OCI-LY7 (cell line): Measurements from ENCODE around the gene DUSP6.

Source experiments
- EZH2phosphoT487 ChIP-seq: fragments of 200-600 bp; sonication (generic); IDR thresholded peaks from 2 replicates; pipeline ENCODE4 v1.6.1; 2018; ENCODE audit warnings: low read depth, borderline replicate concordance, mild to moderate bottlenecking, mixed run types, antibody characterized with exemption, low read length, moderate library complexity, mixed read lengths
- TF ChIP-seq, protein P1 (sequence below): fragments of 200-600 bp; sonication (generic); conservative IDR thresholded peaks from 2 replicates; pipeline ENCODE4 v1.5.1; 2014; ENCODE audit warnings: mild to moderate bottlenecking, antibody characterized with exemption, low read length, moderate library complexity, mixed read lengths

DNA sequence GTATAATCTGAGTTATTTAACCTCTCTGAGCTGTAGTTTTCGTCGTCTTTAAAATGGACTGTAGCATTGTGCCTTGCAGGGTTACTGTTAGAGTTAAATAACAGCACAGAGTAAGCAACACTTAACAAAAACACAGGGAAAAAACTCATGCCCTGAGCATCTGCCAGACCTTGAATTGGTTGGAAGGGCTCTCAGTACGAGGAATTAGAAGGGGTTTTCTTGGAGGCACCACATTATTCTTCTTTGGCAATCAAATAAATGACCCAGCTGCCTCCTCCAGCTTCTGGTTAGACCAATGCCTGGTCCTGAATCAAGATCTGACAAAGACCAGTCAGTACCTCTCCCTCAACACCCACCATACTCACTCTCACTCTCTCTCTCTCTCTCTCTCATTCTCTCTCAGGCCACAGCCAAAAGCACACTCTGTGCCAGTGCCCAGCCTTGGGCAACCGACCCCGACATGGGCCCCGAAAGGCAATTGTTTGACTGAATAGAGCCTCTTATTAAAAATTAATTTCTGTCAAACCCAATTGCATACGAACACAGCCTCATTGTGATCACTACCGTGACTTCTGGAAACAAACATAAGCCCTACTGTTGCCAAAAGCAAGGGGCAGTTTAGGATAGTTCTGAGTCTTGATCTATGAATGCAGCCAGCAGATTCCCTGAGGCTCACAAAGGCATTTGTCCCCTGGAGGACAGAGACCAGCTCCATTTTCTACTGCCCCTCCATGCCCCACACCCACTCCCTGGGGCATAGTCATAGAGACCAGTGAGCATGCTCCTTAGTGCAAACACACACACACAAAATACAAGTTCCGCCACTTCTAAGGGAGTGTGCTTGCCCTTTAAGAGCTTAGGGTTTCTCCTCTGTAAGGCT lies 23.9 kb downstream of the DUSP6 start:
- TF ChIP-seq EZH2phosphoT487 = no peak
- TF ChIP-seq, protein P1, sequence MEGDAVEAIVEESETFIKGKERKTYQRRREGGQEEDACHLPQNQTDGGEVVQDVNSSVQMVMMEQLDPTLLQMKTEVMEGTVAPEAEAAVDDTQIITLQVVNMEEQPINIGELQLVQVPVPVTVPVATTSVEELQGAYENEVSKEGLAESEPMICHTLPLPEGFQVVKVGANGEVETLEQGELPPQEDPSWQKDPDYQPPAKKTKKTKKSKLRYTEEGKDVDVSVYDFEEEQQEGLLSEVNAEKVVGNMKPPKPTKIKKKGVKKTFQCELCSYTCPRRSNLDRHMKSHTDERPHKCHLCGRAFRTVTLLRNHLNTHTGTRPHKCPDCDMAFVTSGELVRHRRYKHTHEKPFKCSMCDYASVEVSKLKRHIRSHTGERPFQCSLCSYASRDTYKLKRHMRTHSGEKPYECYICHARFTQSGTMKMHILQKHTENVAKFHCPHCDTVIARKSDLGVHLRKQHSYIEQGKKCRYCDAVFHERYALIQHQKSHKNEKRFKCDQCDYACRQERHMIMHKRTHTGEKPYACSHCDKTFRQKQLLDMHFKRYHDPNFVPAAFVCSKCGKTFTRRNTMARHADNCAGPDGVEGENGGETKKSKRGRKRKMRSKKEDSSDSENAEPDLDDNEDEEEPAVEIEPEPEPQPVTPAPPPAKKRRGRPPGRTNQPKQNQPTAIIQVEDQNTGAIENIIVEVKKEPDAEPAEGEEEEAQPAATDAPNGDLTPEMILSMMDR = no peak
